Activated CD4-positive, alpha-beta T cell treated with anti-CD3 and anti-CD28 coated beads for 1 hour (primary cell): ENCODE data around the gene PEX14.

Experiments used
- DNase-seq: peaks from one replicate; pipeline ENCODE4 v3.0.0-alpha.2; 2020

Gene PEX14

GRCh38 chr1:10553118-10553517 lies 78.4 kb downstream of the PEX14 start:
- no peak for DNase-seq

- no peak for DNase-seq
These were observed 81.1 kb downstream of the PEX14 start for GRCh38 chr1:10555635-10556429.

GRCh38 chr1:10556430-10557005 lies 81.8 kb downstream of the PEX14 start:
- DNase-seq, result no peak

- DNase-seq, result no peak
These were observed 83.0 kb downstream of the PEX14 start for GRCh38 chr1:10557714-10558113.

GRCh38 chr1:10559386-10559785 lies 84.6 kb downstream of the PEX14 start:
- no peak for DNase-seq

- no peak for DNase-seq
These were observed 86.7 kb downstream of the PEX14 start for GRCh38 chr1:10561497-10561896.

- no peak for DNase-seq
These were observed 87.2 kb downstream of the PEX14 start for GRCh38 chr1:10561955-10562354.

- DNase-seq, result no peak
These were observed 89.3 kb downstream of the PEX14 start for GRCh38 chr1:10564063-10564462.

GRCh38 chr1:10569531-10569930 lies 94.8 kb downstream of the PEX14 start:
- DNase-seq, result no peak

GRCh38 chr1:10575616-10576015 lies 100.9 kb downstream of the PEX14 start:
- DNase-seq, result no peak

GRCh38 chr1:10578070-10578469 lies 103.3 kb downstream of the PEX14 start:
- DNase-seq, result no peak

GRCh38 chr1:10583641-10584040 lies 108.9 kb downstream of the PEX14 start:
- no peak for DNase-seq

GRCh38 chr1:10585242-10585641 lies 110.5 kb downstream of the PEX14 start:
- DNase-seq, result no peak

GRCh38 chr1:10586125-10586524 lies 111.4 kb downstream of the PEX14 start:
- no peak for DNase-seq

GRCh38 chr1:10588640-10589039 lies 113.9 kb downstream of the PEX14 start:
- no peak for DNase-seq

- no peak for DNase-seq
These were observed 114.3 kb downstream of the PEX14 start for GRCh38 chr1:10589074-10589473.

- no peak for DNase-seq
These were observed 116.3 kb downstream of the PEX14 start for GRCh38 chr1:10591010-10591409.

- DNase-seq, result no peak
These were observed 117.6 kb downstream of the PEX14 start for GRCh38 chr1:10592373-10592772.

- no peak for DNase-seq
These were observed 119.0 kb downstream of the PEX14 start for GRCh38 chr1:10593750-10594149.

- DNase-seq, result no peak
These were observed 120.0 kb downstream of the PEX14 start for GRCh38 chr1:10594595-10595223.

- DNase-seq, result no peak
These were observed 122.0 kb downstream of the PEX14 start for GRCh38 chr1:10596780-10597179.

- DNase-seq, result no peak
These were observed 123.0 kb downstream of the PEX14 start for GRCh38 chr1:10597492-10598388.

- DNase-seq, result no peak
These were observed 123.6 kb downstream of the PEX14 start for GRCh38 chr1:10598389-10598702.
